ENCODE data around the gene PID1.
"Not testable (repeated sequence)": the region's sequence is repeated elsewhere in the genome, so short reads cannot be mapped to it uniquely, and the experiment has no call there.

Gene PID1

GRCh38 chr2:229212241-229212640, 58.8 kb downstream of the PID1 start:
- DNase-seq (ENCODE audit: low spot score), result no peak

DNA sequence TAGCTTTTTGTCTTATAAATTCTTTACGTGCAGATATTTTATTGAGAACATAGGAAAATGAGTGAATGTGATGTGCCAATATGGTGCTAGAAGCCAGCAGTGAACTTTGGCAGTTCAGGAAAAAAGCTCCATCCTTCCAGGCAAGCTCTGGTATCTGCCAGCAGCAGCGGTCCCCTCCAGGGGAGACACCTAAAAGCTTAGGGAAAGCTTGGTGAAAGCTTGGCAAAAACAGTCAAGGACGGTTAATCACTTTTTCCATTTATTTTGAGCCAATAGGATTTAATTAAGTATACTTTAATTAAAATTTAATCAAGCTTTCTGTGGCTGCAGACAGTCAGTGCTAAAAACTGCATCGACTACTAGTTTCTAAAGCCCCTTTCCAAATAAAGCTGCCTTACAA, 60.4 kb downstream of the PID1 start:
- no peak for DNase-seq (ENCODE audit: low spot score)

GRCh38 chr2:229206548-229206947, 64.5 kb downstream of the PID1 start:
- no peak for DNase-seq (ENCODE audit: low spot score)

GRCh38 chr2:229205704-229206103, 65.4 kb downstream of the PID1 start:
- DNase-seq (ENCODE audit: low spot score), result no peak

GRCh38 chr2:229202646-229203045, 68.4 kb downstream of the PID1 start:
- no peak for DNase-seq (ENCODE audit: low spot score)

DNA sequence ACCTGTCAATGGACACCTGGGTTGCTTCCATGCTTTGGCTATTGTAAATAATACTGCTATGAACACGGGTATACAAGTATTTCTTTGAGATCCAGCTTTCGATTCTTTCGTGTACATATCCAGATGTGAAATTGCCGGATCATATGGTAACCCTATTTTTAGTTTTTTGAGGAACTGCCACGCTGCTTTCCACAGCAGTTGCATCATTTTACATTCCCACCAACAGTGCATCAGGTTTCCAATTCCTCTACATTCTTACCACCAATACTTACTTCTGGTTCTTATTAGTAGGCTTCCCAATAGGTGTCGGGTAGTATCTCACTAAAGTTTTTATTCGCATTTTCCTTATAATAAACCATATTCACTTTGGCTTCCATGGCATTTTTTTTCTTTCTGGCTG, 69.6 kb downstream of the PID1 start:
- DNase-seq (ENCODE audit: low spot score), result no peak

DNA sequence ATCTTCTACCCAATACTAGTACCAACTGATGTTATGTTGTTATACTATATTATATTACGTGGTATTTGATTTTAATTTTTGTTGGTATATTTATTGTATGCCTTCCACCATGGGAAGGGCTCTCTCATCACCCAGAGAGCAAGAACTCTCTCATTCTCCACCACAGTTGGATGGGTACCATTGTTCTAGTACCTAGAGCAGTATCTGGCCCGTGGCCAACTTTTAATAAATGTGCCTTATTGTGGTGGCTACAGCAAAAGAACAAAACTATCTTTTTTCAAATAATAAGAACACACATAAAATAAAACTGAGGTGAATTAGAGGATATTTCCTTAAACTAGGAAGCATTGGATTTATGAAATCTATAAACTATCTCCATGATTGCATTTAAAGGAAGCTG, 71.8 kb downstream of the PID1 start:
- no peak for DNase-seq (ENCODE audit: low spot score)

- no peak for DNase-seq (ENCODE audit: low spot score)
Observed at GRCh38 chr2:229196448-229196847, 74.6 kb downstream of the PID1 start.

DNA sequence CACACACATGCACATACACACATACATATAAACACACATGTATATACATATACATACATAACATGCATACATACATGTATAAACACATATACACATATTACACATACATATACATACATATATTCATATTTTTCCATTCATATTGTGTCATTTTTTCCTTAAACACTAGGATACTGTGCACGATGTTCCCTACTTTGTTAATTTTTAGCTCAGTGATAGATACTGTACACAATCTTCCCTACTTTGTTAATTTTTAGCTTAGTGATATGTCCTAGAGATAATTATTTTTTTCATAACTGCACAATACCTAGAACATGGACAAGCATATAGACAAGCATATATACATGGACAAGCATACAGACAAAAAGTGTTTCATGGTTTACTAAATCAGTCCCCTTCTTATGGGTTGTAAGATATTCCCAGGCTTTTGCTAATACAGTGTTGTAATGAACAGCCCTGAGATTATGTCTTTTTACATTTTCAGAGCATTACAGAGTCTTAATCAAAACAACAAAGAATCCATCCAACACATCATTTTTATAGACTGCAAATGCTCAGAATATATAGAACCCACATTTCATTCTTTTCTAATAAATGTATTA, 75.6 kb downstream of the PID1 start:
- no peak for DNase-seq (ENCODE audit: low spot score)

GRCh38 chr2:229193281-229193680, 77.8 kb downstream of the PID1 start:
- no peak for DNase-seq (ENCODE audit: low spot score)

- no peak for DNase-seq (ENCODE audit: low spot score)
Observed at GRCh38 chr2:229191413-229191812, 79.7 kb downstream of the PID1 start.

- not testable (repeated sequence) for DNase-seq (ENCODE audit: low spot score)
Observed at GRCh38 chr2:229187123-229187522, 84.0 kb downstream of the PID1 start.

DNA sequence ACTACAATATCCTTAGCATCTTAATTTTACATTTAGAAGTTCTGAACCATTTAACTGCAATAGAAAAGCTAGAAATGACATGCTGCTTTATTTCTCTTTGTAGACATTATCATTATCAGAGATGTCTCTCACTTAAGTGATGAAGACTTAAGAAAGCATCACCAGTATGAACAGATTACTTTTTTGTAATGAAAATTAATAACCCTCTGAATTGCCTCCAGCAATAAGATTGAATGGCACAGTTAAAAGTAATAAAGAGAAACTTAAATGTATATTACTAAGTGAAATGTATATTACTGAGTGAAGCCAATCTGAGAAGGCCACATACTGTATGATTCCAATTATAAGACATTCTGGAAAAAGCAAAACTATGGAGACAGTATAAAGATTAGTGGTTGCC, 89.4 kb downstream of the PID1 start:
- no peak for DNase-seq (ENCODE audit: low spot score)

GRCh38 chr2:229180658-229181057, 90.4 kb downstream of the PID1 start:
- DNase-seq (ENCODE audit: low spot score), result no peak

- no peak for DNase-seq (ENCODE audit: low spot score)
Observed at GRCh38 chr2:229179628-229180027, 91.5 kb downstream of the PID1 start.

DNA sequence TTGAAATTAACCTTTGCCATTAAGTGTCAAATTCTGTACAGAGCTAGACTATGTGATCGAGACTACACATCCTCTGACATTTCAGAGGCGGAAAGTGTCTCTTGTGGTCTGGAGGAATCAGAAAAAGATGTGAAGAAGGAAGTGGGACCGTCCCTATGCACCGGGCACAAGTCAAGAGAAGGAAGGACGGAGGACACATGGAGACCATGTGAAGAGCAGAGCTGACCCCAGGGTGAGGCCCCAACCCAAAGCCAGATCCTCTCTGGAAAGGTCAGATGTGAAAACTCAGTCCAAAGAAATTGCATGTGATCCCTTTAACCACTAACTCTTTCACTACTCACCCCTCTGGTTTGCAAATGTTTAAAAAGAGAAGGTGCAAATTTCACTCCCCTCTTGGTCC, 92.4 kb downstream of the PID1 start:
- no peak for DNase-seq (ENCODE audit: low spot score)

- DNase-seq (ENCODE audit: low spot score), result no peak
Observed at GRCh38 chr2:229178117-229178516, 93.0 kb downstream of the PID1 start.

DNA sequence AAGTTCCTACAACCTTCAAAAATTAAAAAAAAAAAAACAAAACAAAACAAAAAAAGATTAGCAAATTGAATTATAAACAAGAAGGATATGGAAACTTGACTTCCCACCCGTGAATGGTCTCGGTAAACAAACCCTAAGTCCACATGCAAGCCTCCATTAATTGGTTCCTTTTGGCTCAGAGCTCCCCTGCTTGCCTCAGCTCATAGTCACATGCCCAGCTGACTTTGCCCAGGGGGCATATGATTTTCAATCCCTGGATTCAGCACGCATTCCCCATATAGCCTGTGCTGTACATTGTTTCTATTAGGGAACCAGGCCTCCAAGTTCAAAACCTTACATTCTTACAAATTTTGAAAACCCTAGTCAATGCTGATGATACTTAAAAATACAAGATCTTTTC, 95.0 kb downstream of the PID1 start:
- no peak for DNase-seq (ENCODE audit: low spot score)

DNA sequence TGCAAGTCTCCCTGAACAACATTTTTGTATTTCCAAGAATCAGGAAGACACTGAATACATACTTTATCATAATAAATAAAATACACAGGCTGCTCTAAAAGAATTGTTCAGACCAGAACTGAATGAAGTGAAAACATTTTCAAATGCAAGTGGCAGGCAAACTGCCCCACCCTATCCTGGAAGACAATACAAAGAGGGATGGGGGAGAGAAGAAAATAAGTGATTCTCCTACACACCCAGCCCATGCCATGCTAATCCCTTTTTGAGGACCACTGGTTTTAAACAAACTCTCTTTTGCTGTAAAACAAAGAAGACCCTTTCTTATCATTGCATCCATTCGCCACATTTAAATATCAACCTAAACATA, 95.6 kb downstream of the PID1 start:
- DNase-seq (ENCODE audit: low spot score), result no peak

GRCh38 chr2:229174794-229175496, 96.1 kb downstream of the PID1 start:
- no peak for DNase-seq (ENCODE audit: low spot score)

GRCh38 chr2:229173825-229174359, 97.2 kb downstream of the PID1 start:
- DNase-seq (ENCODE audit: low spot score), result no peak

DNA sequence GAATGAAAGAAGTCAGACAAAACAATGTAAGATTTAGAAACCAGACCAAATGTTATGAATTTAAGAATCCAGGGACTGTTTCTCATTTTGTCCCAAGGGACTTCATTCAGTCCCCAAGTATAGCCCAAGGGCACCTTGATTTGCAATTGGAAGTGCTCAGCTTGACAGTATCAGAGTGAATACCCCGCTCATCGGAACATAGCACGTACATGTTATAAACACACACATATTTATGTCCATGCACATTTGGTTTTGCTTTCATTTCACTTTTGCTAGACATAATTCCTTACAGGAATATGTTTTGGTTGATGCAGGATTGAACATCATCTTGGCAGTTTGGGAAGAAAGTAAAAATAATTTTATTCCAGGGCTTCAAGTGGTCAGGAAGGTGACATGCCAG, 100.2 kb downstream of the PID1 start:
- DNase-seq (ENCODE audit: low spot score), result no peak

DNA sequence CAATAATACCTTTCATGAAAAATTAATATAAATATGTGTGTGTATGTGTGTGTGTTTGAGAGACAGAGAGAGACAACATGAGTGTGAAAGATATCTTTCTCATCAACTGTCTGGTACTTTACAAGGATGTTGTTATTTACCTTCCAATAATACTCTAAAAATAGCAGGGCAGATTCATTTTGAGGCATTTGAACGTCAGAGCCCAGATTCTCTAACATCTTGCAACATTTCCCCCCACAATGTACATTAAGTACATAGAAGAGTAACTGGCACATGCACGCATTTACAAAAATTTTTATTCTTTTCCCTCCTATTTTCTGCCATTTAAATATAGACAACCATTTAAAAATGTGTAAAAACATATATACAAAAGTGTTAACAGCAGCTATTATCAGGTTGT, 100.9 kb downstream of the PID1 start:
- DNase-seq (ENCODE audit: low spot score), result no peak

DNA sequence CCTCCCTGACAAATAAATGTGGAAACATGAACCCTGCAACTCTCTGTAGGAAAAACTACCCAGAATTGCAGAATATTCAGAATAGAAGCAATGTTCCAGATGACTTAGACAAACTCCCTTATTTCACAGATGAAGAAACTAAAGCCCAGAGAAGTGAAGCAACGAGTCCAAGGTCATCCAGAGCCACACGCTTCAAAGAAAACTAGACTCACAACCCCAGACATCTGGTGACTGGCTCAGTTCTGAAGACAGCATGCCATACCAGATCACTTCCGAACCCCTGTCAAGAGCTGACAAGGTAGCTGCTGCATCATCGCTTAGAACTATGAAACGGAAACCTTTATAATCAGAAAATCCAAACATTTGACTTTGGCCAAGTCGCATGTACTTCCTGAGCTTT, 101.3 kb downstream of the PID1 start:
- no peak for DNase-seq (ENCODE audit: low spot score)

All from kidney tubule cell (primary cell).